IMR-90 (cell line): ENCODE results near the gene PRODH2. TPM values are rescaled to one million over a fixed set of nuclear protein-coding genes. Genes with fewer than 3 reads are reported as not detected.

Experiments used
- ATAC-seq: fragments of 200-7000 bp; cut with Tn5 transposase; 2 replicates; pipeline ENCODE4 v1.9.1; 2020; ENCODE audit warnings: low read depth, mild to moderate bottlenecking, moderate library complexity
- BruUV-seq: library from RNA; stranded (reverse); fragments of 400-500 nt; replicated peaks from 2 replicates; lab custom pipeline; 2021; lab: Mats Ljungman, UMichigan
- CTCF ChIA-PET: fragments of 300-600 bp; formaldehyde crosslinking; extraction: SDS; loops from one replicate; lab custom pipeline; 2021; ENCODE audit warnings: antibody characterized with exemption; lab: Yijun Ruan, JAX
- POLR2A ChIA-PET: fragments of 300-600 bp; sonication (Branson Sonifier 250); formaldehyde crosslinking; loops from one replicate; lab custom pipeline; 2022; ENCODE audit warnings: antibody characterized with exemption; ENCODE audit not compliant: unreplicated experiment; lab: Charles Lee
- DNase-seq: peaks from one replicate; pipeline ENCODE4 v3.0.0; 2013
- H2AFZ ChIP-seq: replicated peaks from 2 replicates; pipeline ENCODE3; 2013; ENCODE audit warnings: low read length, mild to moderate bottlenecking; ENCODE audit not compliant: poor library complexity
- H2AK5ac ChIP-seq: 2 replicates; pipeline ENCODE4 v1.6.1; 2013; ENCODE audit warnings: low read depth, low read length, inconsistent platforms
- H2AK9ac ChIP-seq: replicated peaks from 2 replicates; pipeline ENCODE3; 2013; ENCODE audit warnings: mild to moderate bottlenecking, low read depth, low read length, moderate library complexity; ENCODE audit not compliant: poor library complexity
- H2BK120ac ChIP-seq: 2 replicates; pipeline ENCODE4 v1.6.1; 2013; ENCODE audit warnings: low read depth, low read length, inconsistent platforms
- H2BK15ac ChIP-seq: 3 replicates; pipeline ENCODE4 v1.6.1; 2013; ENCODE audit warnings: low read depth, low read length, inconsistent platforms
- H2BK20ac ChIP-seq: 2 replicates; pipeline ENCODE4 v1.6.1; 2013; ENCODE audit warnings: low read depth, mild to moderate bottlenecking, inconsistent platforms, low read length, moderate library complexity
- H2BK5ac ChIP-seq: 2 replicates; pipeline ENCODE4 v1.6.1; 2013; ENCODE audit warnings: mild to moderate bottlenecking, low read depth, low read length, inconsistent platforms; ENCODE audit not compliant: poor library complexity, severe bottlenecking
- H3K14ac ChIP-seq: replicated peaks from 2 replicates; pipeline ENCODE4 v1.6.1; 2013; ENCODE audit warnings: low read depth, low read length, inconsistent platforms
- H3K18ac ChIP-seq: 2 replicates; pipeline ENCODE4 v1.6.1; 2013; ENCODE audit warnings: low read depth, low read length, control low read depth
- H3K23ac ChIP-seq: 2 replicates; pipeline ENCODE4 v1.6.1; 2013; ENCODE audit warnings: low read depth, low read length, inconsistent platforms
- H3K27ac ChIP-seq: 2 replicates; pipeline ENCODE4 v1.5.1; 2013; ENCODE audit warnings: mild to moderate bottlenecking, control low read depth, low read length; ENCODE audit not compliant: insufficient read depth
- H3K27me3 ChIP-seq: 2 replicates; pipeline ENCODE4 v1.6.1; 2013; ENCODE audit warnings: low read length; ENCODE audit not compliant: control insufficient read depth, insufficient read depth
- H3K36me3 ChIP-seq: 2 replicates; pipeline ENCODE4 v1.6.1; 2013; ENCODE audit warnings: low read length, mixed read lengths; ENCODE audit not compliant: control insufficient read depth, insufficient read depth
- H3K4ac ChIP-seq: 2 replicates; pipeline ENCODE4 v1.6.1; 2013; ENCODE audit warnings: low read depth, low read length, inconsistent platforms
- H3K4me1 ChIP-seq: 2 replicates; pipeline ENCODE4 v1.6.1; 2013; ENCODE audit warnings: low read length, mixed read lengths; ENCODE audit not compliant: control insufficient read depth, insufficient read depth
- H3K4me2 ChIP-seq: 2 replicates; pipeline ENCODE4 v1.6.1; 2013; ENCODE audit warnings: low read depth, mild to moderate bottlenecking, control low read depth, low read length, moderate library complexity
- H3K4me3 ChIP-seq: 2 replicates; pipeline ENCODE4 v1.5.1; 2013; ENCODE audit warnings: low read depth, mild to moderate bottlenecking, control low read depth, low read length, moderate library complexity; ENCODE audit not compliant: insufficient read depth
- H3K56ac ChIP-seq: 2 replicates; pipeline ENCODE4 v1.6.1; 2013; ENCODE audit warnings: low read length, inconsistent platforms; ENCODE audit not compliant: insufficient read depth; ENCODE audit errors: extremely low read depth
- H3K79me1 ChIP-seq, 2 experiments: 2 replicates each; pipeline ENCODE4 v1.6.1; 2013; ENCODE audit warnings: low read length in 2 of 2, inconsistent platforms in 1 of 2, low read depth in 1 of 2
- H3K9ac ChIP-seq: 2 replicates; pipeline ENCODE4 v1.6.1; 2013; ENCODE audit warnings: low read depth, low read length, control low read depth
- H3K9me1 ChIP-seq: 2 replicates; pipeline ENCODE4 v1.6.1; 2013; ENCODE audit warnings: low read length, inconsistent platforms; ENCODE audit not compliant: insufficient read depth
- H3K9me3 ChIP-seq: 2 replicates; pipeline ENCODE4 v1.6.1; 2013; ENCODE audit warnings: low read length; ENCODE audit not compliant: control insufficient read depth, insufficient read depth
- H4K20me1 ChIP-seq: 2 replicates; pipeline ENCODE4 v1.6.1; 2013; ENCODE audit warnings: low read length, inconsistent platforms; ENCODE audit not compliant: insufficient read depth
- H4K5ac ChIP-seq: 2 replicates; pipeline ENCODE4 v1.6.1; 2013; ENCODE audit warnings: mild to moderate bottlenecking, low read depth, low read length, control low read depth
- H4K8ac ChIP-seq, 2 experiments: 2 replicates each; pipeline ENCODE4 v1.6.1; 2013; ENCODE audit warnings: low read depth in 2 of 2, low read length in 2 of 2, control low read depth in 1 of 2, inconsistent platforms in 1 of 2
- H4K91ac ChIP-seq: 2 replicates; pipeline ENCODE4 v1.6.1; 2013; ENCODE audit warnings: low read depth, low read length, inconsistent platforms; ENCODE audit not compliant: insufficient read depth
- BHLHE40 ChIP-seq: fragments of 150-350 bp; IDR thresholded peaks from 2 replicates; pipeline ENCODE4 v1.6.1; 2016; ENCODE audit warnings: mild to moderate bottlenecking, low read depth, low read length
- CEBPB ChIP-seq: IDR thresholded peaks from 2 replicates; pipeline ENCODE4 v1.6.1; 2012; ENCODE audit warnings: low read depth, low read length, improper control_type of control experiment
- CHD1 ChIP-seq: IDR thresholded peaks from 2 replicates; pipeline ENCODE4 v1.6.1; 2012; ENCODE audit warnings: low read depth, low read length, improper control_type of control experiment
- ELK1 ChIP-seq: fragments of 150-350 bp; IDR thresholded peaks from 2 replicates; pipeline ENCODE4 v1.6.1; 2016; ENCODE audit warnings: low read depth, mild to moderate bottlenecking, low read length, moderate library complexity, borderline replicate concordance
- FOS ChIP-seq: fragments of 150-350 bp; IDR thresholded peaks from 2 replicates; pipeline ENCODE4 v1.6.1; 2016; ENCODE audit warnings: low read depth, low read length
- MAFK ChIP-seq: IDR thresholded peaks from 2 replicates; pipeline ENCODE4 v1.6.1; 2012; ENCODE audit warnings: low read depth, low read length, improper control_type of control experiment
- MAZ ChIP-seq: IDR thresholded peaks from 2 replicates; pipeline ENCODE4 v1.6.1; 2012; ENCODE audit warnings: low read depth, mild to moderate bottlenecking, low read length, improper control_type of control experiment, moderate library complexity, borderline replicate concordance
- MXI1 ChIP-seq: IDR thresholded peaks from 2 replicates; pipeline ENCODE4 v1.6.1; 2012; ENCODE audit warnings: low read depth, mild to moderate bottlenecking, low read length, moderate library complexity, borderline replicate concordance
- NFE2L2 ChIP-seq: fragments of 150-350 bp; IDR thresholded peaks from 2 replicates; pipeline ENCODE4 v1.6.1; 2016; ENCODE audit warnings: low read depth, mild to moderate bottlenecking, low read length
- POLR2A ChIP-seq: IDR thresholded peaks from 2 replicates; pipeline ENCODE4 v1.6.1; 2012; ENCODE audit warnings: mild to moderate bottlenecking, low read depth, low read length
- RAD21 ChIP-seq: IDR thresholded peaks from 2 replicates; pipeline ENCODE4 v1.6.1; 2012; ENCODE audit warnings: low read length, improper control_type of control experiment
- RCOR1 ChIP-seq: IDR thresholded peaks from 2 replicates; pipeline ENCODE4 v1.6.1; 2012; ENCODE audit warnings: mild to moderate bottlenecking, low read length, improper control_type of control experiment; ENCODE audit not compliant: insufficient replicate concordance
- RFX5 ChIP-seq: IDR thresholded peaks from 2 replicates; pipeline ENCODE4 v1.8.0; 2012; ENCODE audit warnings: low read depth, mild to moderate bottlenecking, low read length, moderate library complexity
- SMC3 ChIP-seq: fragments of 150-350 bp; IDR thresholded peaks from 2 replicates; pipeline ENCODE4 v1.6.1; 2016; ENCODE audit warnings: low read depth, mild to moderate bottlenecking, antibody characterized with exemption, low read length, moderate library complexity
- USF2 ChIP-seq: fragments of 150-350 bp; IDR thresholded peaks from 2 replicates; pipeline ENCODE4 v1.6.1; 2017; ENCODE audit warnings: mild to moderate bottlenecking, antibody characterized with exemption, low read length, low read depth
- WGBS, 2 experiments: methylation state at CpG; one replicate each; pipeline versions ENCODE4 v1.1.5 to v1.1.7; 2013; ENCODE audit warnings: missing lambda C conversion rate in 2 of 2; ENCODE audit not compliant: insufficient read length in 1 of 2; ENCODE audit errors: extremely low coverage in 2 of 2; 5-methylcytosine and 5-hydroxymethylcytosine counted together
- dilution Hi-C: fragments of 300-500 bp; cut with HindIII; formaldehyde crosslinking; loops from one replicate; pipeline ENCODE4 v1.14.3; 2018; ENCODE audit warnings: low sequenced_read_pairs; ENCODE audit not compliant: unreplicated experiment
- in situ Hi-C: fragments of 300-500 bp; cut with MboI; formaldehyde crosslinking; loops from 3 replicates; pipeline ENCODE4 v1.14.3; 2019; ENCODE audit warnings: low sequenced_read_pairs, inconsistent platforms, mixed read lengths
- intact Hi-C: fragments of 100-400 bp; cut with micrococcal nuclease; formaldehyde crosslinking; loops from 2 replicates; pipeline ENCODE4 v1.10.0; 2022
- polyA plus RNA-seq, 3 experiments: library from polyadenylated mRNA; depleted of rRNA; stranded (reverse); fragments of >200 nt; gene quantifications; 2 replicates each; pipeline ENCODE4 v1.2.3, GENCODE V29; 2012; ENCODE audit warnings: low replicate concordance in 1 of 3
- total RNA-seq: library from RNA; depleted of rRNA; stranded (reverse); fragments of >200 nt; gene quantifications from 2 replicates; pipeline ENCODE4 v1.2.3, GENCODE V29; 2012

Gene PRODH2
- total and polyA plus RNA-seq, 2 of the 4 experiments (the other 2 are of a cell fraction): not detected

GRCh38 chr19:35777086-35777841 is 35.4 kb downstream of the PRODH2 start:
- H3K79me1 ChIP-seq: peaks cover 7 to 18% of the 10 kb centered on the region in 2 experiments
- no peak overlapping the region for H3K14ac ChIP-seq
- H3K9me3 ChIP-seq: no peaks in the 10 kb centered on the region
- ATAC-seq (no peak), DNase-seq (no peak)
- no TSS peak for BruUV-seq
- H2AK5ac ChIP-seq: no peak overlapping the region
- peaks cover 6% of the 10 kb centered on the region; the same call in 1 of the 2 replicates for H3K9me1 ChIP-seq
- H2BK120ac ChIP-seq: no peak overlapping the region
- CTCF ChIA-PET: no interaction called here
- H3K4me1 ChIP-seq: peaks cover 6% of the 10 kb centered on the region
- no peak overlapping the region for H2AFZ ChIP-seq
- H4K5ac ChIP-seq: no peak overlapping the region
- H3K27me3 ChIP-seq: no peaks in the 10 kb centered on the region
- H2BK20ac ChIP-seq: no peak overlapping the region
- dilution Hi-C loops: no loop called here
- H3K4me3 ChIP-seq: no peak overlapping the region
- H4K8ac ChIP-seq: no peak overlapping the region
- POLR2A ChIA-PET: no interaction called here
- H2BK15ac ChIP-seq: no peak overlapping the region
- no peak overlapping the region for H3K56ac ChIP-seq
- no peak overlapping the region for H4K91ac ChIP-seq
- H4K20me1 ChIP-seq: no peaks in the 10 kb centered on the region
- no peak overlapping the region for H3K4me2 ChIP-seq
- no peak overlapping the region for H2BK5ac ChIP-seq
- H3K36me3 ChIP-seq: peaks cover 10% of the 10 kb centered on the region
- H3K18ac ChIP-seq: no peak overlapping the region
- no peak overlapping the region for H3K9ac ChIP-seq
- intact Hi-C loops: no loop called here
- no peak overlapping the region for H3K27ac ChIP-seq
- no peak overlapping the region for H3K4ac ChIP-seq
- 0 out of 2 replicates have a peak overlapping the region, but pooled peaks have one; percentile 63 for H3K23ac ChIP-seq
- in situ Hi-C loops: no loop called here
- WGBS, 2 experiments: 55% methylated on average over 11 of the region's 19 CpGs; no CpG with 5 or more reads in 1 of the 2 experiments
- H2AK9ac ChIP-seq: no peak overlapping the region
- no peak for TF ChIP-seq POLR2A
- TF ChIP-seq RCOR1: no peak
- no peak for TF ChIP-seq CEBPB
- no peak for TF ChIP-seq BHLHE40
- no peak for TF ChIP-seq MXI1
- TF ChIP-seq ELK1: no peak
- no peak for TF ChIP-seq MAFK
- TF ChIP-seq MAZ: no peak
- no peak for TF ChIP-seq RFX5
- no peak for TF ChIP-seq SMC3
- TF ChIP-seq USF2: no peak
- no peak for TF ChIP-seq NFE2L2
- no peak for TF ChIP-seq RAD21
- no peak for TF ChIP-seq FOS
- TF ChIP-seq CHD1: no peak
